ENCODE results near the gene GAGE10.
"Not testable (repeated sequence)": the region's sequence is repeated elsewhere in the genome, so short reads cannot be mapped to it uniquely, and the experiment has no call there.

DNA sequence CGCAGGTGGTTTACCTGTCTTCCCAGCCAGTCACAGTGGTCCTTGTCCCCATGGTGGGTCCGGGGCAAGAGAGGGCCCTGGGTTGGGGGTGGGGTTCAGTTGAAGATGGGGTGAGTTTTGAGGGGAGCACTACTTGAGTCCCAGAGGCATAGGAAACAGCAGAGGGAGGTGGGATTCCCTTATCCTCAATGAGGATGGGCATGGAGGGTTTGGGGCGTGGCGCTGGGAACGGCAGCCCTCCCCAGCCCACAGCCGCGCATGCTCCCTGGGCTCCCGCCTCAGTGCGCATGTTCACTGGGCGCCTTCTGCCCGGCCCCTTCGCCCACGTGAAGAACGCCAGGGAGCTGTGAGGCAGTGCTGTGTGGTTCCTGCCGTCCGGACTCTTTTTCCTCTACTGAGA lies 27.8 kb downstream of the GAGE10 start, which contains the start of gene GAGE13:
- not testable (repeated sequence) for TF ChIP-seq POLR2A (IDR thresholded peaks at IDR 0.05; ENCODE audit: control extremely low read depth in 1 of 2, low read depth in 2 of 2, low read length in 2 of 2); SUZ12 (IDR thresholded peaks at IDR 0.05; ENCODE audit: low read length); ZNF274 (IDR thresholded peaks at IDR 0.05; ENCODE audit: borderline replicate concordance, extremely low read depth, low read length); POLR2AphosphoS5 (IDR thresholded peaks at IDR 0.05; ENCODE audit: low read depth, low read length); TEAD4 (IDR thresholded peaks at IDR 0.05; ENCODE audit: low read depth, low read length); TAF1 (IDR thresholded peaks at IDR 0.05; ENCODE audit: low read depth, low read length); EP300 (IDR thresholded peaks at IDR 0.05; ENCODE audit: borderline replicate concordance in 1 of 2, low read depth in 2 of 2, low read length in 2 of 2)
- TF ChIP-seq, protein P1, sequence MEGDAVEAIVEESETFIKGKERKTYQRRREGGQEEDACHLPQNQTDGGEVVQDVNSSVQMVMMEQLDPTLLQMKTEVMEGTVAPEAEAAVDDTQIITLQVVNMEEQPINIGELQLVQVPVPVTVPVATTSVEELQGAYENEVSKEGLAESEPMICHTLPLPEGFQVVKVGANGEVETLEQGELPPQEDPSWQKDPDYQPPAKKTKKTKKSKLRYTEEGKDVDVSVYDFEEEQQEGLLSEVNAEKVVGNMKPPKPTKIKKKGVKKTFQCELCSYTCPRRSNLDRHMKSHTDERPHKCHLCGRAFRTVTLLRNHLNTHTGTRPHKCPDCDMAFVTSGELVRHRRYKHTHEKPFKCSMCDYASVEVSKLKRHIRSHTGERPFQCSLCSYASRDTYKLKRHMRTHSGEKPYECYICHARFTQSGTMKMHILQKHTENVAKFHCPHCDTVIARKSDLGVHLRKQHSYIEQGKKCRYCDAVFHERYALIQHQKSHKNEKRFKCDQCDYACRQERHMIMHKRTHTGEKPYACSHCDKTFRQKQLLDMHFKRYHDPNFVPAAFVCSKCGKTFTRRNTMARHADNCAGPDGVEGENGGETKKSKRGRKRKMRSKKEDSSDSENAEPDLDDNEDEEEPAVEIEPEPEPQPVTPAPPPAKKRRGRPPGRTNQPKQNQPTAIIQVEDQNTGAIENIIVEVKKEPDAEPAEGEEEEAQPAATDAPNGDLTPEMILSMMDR (IDR thresholded peaks at IDR 0.05; ENCODE audit: control extremely low read depth in 1 of 3, insufficient read depth in 1 of 3, low read depth in 1 of 3, low read length in 3 of 3), result not testable (repeated sequence)

All from H1 (cell line).